Kidney (tissue), 14 donors: ENCODE measurements around the gene SIVA1. TPM values are rescaled to one million over a fixed set of nuclear protein-coding genes. Genes with fewer than 3 reads are reported as not detected.
A peak's percentile ranks its signal among the peaks of the same experiment; 100 is the strongest.

Experiments
- DNase-seq, 5 donors: peaks; one replicate each; pipeline ENCODE4 v3.0.0-alpha.2; 2013 to 2020
- FAIRE-seq: peaks from 2 replicates; lab custom pipeline; 2012; peaks lifted over from hg19 to GRCh38; lab: Jason Lieb, UNC
- H3K27ac ChIP-seq, 2 donors: one replicate each; pipeline ENCODE4 v1.7.0; 2013; ENCODE audit warnings: low read depth in 2 of 2, low read length in 2 of 2, inconsistent platforms in 1 of 2
- H3K27me3 ChIP-seq: one replicate; pipeline ENCODE4 v1.7.1; 2013; ENCODE audit warnings: low read length, inconsistent platforms; ENCODE audit not compliant: control insufficient read depth, insufficient read depth
- H3K36me3 ChIP-seq, 3 donors: one replicate each; pipeline versions ENCODE4 v1.7.0 to v1.7.1; 2013; ENCODE audit warnings: low read length in 3 of 3, control low read depth in 1 of 3, inconsistent platforms in 1 of 3; ENCODE audit not compliant: insufficient read depth in 3 of 3, control insufficient read depth in 2 of 3
- H3K4me1 ChIP-seq, 3 donors: one replicate each; pipeline versions ENCODE4 v1.7.0 to v1.7.1; 2013; ENCODE audit warnings: low read length in 3 of 3, inconsistent platforms in 1 of 3, low read depth in 1 of 3; ENCODE audit not compliant: control insufficient read depth in 2 of 3, insufficient read depth in 2 of 3
- H3K4me3 ChIP-seq, 3 donors: one replicate each; pipeline versions ENCODE4 v1.7.0 to v1.8.1; 2013; ENCODE audit warnings: low read length in 3 of 3, control low read depth in 1 of 3, inconsistent platforms in 1 of 3
- H3K9ac ChIP-seq, 3 donors: one replicate each; pipeline versions ENCODE4 v1.7.0 to v1.7.1; 2013; ENCODE audit warnings: low read length in 3 of 3, control low read depth in 1 of 3, inconsistent platforms in 1 of 3
- H3K9me3 ChIP-seq, 3 donors: one replicate each; pipeline versions ENCODE4 v1.7.0 to v1.7.1; 2013; ENCODE audit warnings: low read length in 3 of 3, control low read depth in 1 of 3, inconsistent platforms in 1 of 3; ENCODE audit not compliant: control insufficient read depth in 2 of 3, insufficient read depth in 1 of 3
- CTCF ChIP-seq: IDR thresholded peaks from 3 replicates; pipeline ENCODE4 v1.5.1; 2012; ENCODE audit warnings: mild to moderate bottlenecking, moderate library complexity, borderline replicate concordance; ENCODE audit not compliant: insufficient read depth; ENCODE audit errors: extremely low read depth
- intact Hi-C: fragments of 100-400 bp; cut with DNase I; formaldehyde crosslinking; loops from one replicate; pipeline ENCODE4 v1.11.1; 2022
- polyA plus RNA-seq: library from polyadenylated mRNA; stranded (reverse); fragments of 350-450 nt; fragmentation: Illumina TruSeq; extraction: RNeasy Lipid Tissue Mini Kit (QIAGEN cat#74804); gene quantifications from one replicate; pipeline ENCODE4 v1.2.3, GENCODE V29; 2014; ENCODE audit warnings: low read depth, low replicate concordance; ENCODE audit not compliant: insufficient read depth
- total RNA-seq: library from RNA; stranded (reverse); fragmentation: NEBNext Ultra II Directional; extraction: Animal tissue kit (Norgen Biotek cat#: 25700); gene quantifications from one replicate; pipeline ENCODE4 v1.2.1, GENCODE V29; 2021
- donor health status: control.
- donor health status: control.
- donor health status: control.
- donor health status: control.
- donor health status: control.
- donor health status: DM: yes; HTN: yes; CAD: no.
- donor health status: Normal renal cell carcinoma (clear cell type).

SIVA1 gene
- total and polyA plus RNA-seq, 2 donors from 2014 or later, result 65.7 to 124 TPM

GRCh38 chr14:104774453-104775072 lies 21.6 kb downstream of the SIVA1 start:
- FAIRE-seq (no peak), DNase-seq (peak in 2 of 5 donors; percentile 44)
- intact Hi-C loops, result loop anchor here (5.0 kb wide), 1 partner anchor 48 kb away; no protein-coding TSS in a partner anchor
- Histone ChIP-seq H3K9ac (no peak overlapping the region), H3K27me3 (no peaks in the 10 kb centered on the region), H3K36me3 (peaks cover 0 to 2% (median 0%) of the 10 kb centered on the region in 3 donors), H3K4me1 (no peaks in the 10 kb centered on the region), H3K27ac (no peak overlapping the region), H3K4me3 (no peak overlapping the region), H3K9me3 (no peaks in the 10 kb centered on the region)
- no peak for TF ChIP-seq CTCF

GRCh38 chr14:104775073-104775489 lies 22.1 kb downstream of the SIVA1 start:
- no peak overlapping the region for H3K27ac ChIP-seq
- peaks cover 0 to 2% (median 0%) of the 10 kb centered on the region in 3 donors for H3K36me3 ChIP-seq
- no peak for FAIRE-seq
- no peak for DNase-seq
- H3K9me3 ChIP-seq, result no peaks in the 10 kb centered on the region
- H3K4me3 ChIP-seq, result no peak overlapping the region
- H3K4me1 ChIP-seq, result no peaks in the 10 kb centered on the region
- intact Hi-C loops, result no loop called here
- no peaks in the 10 kb centered on the region for H3K27me3 ChIP-seq
- no peak overlapping the region for H3K9ac ChIP-seq
- no peak for TF ChIP-seq CTCF

- Histone ChIP-seq H3K36me3 (peaks cover 0 to 2% (median 0%) of the 10 kb centered on the region in 3 donors), H3K27me3 (no peaks in the 10 kb centered on the region), H3K4me3 (no peak overlapping the region), H3K9me3 (no peaks in the 10 kb centered on the region), H3K9ac (no peak overlapping the region), H3K27ac (no peak overlapping the region), H3K4me1 (no peaks in the 10 kb centered on the region)
- no peak for TF ChIP-seq CTCF
- intact Hi-C loops, result no loop called here
- DNase-seq, result no peak
- no peak for FAIRE-seq
Measured at GRCh38 chr14:104776481-104776880, 23.5 kb downstream of the SIVA1 start.
